COLO829 (cell line): ENCODE results near the gene ATP2C2.

Experiments
- DNase-seq: peaks from one replicate; pipeline ENCODE4 v3.0.0; 2012; ENCODE audit warnings: low spot score

ATP2C2 gene

GRCh38 chr16:84475643-84476240 lies 107.4 kb downstream of the ATP2C2 start:
- DNase-seq, result no peak

- DNase-seq, result no peak
Observed at GRCh38 chr16:84476401-84476800, 108.1 kb downstream of the ATP2C2 start.

- DNase-seq, result no peak
Observed at GRCh38 chr16:84477661-84478060, 109.3 kb downstream of the ATP2C2 start.

- DNase-seq, result peak; percentile 8
Observed at GRCh38 chr16:84478172-84478947, 110.0 kb downstream of the ATP2C2 start.

DNA sequence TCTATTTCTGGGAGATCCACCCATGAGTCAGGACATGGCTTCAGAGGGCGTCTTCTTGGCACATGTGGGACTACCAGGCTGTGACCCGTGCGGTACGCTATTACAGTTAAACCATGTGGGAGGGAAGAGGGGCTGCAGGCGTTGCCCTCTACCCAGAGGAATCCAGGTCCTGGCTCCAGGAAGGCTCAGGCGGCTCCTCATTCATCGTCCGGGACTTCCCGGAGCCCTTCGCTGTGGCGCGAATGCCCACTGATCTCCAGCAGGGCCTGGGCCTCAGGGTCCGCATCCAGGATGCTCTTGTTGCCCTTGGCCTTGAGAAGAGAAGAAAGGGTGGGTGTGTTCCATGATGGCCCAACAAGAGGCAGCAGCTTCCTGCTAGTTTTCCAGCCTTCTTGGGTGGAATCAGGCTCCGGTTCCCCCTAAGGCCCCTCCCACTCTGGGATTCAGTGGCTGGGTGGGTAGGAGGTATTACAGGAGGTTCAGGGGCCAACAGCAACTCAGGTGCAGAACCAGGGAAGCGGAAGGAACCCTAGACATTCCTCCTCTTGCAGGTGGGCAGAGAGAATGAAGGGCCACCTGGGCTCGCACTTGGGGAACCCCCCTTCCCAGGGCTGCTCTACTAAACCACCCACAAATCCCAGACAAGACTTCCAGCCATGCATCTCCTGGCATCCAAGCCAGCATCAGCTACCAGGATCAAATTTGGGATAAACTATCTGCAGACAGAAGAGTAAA lies 111.5 kb downstream of the ATP2C2 start:
- no peak for DNase-seq

GRCh38 chr16:84481051-84481735 lies 112.9 kb downstream of the ATP2C2 start:
- no peak for DNase-seq

DNA sequence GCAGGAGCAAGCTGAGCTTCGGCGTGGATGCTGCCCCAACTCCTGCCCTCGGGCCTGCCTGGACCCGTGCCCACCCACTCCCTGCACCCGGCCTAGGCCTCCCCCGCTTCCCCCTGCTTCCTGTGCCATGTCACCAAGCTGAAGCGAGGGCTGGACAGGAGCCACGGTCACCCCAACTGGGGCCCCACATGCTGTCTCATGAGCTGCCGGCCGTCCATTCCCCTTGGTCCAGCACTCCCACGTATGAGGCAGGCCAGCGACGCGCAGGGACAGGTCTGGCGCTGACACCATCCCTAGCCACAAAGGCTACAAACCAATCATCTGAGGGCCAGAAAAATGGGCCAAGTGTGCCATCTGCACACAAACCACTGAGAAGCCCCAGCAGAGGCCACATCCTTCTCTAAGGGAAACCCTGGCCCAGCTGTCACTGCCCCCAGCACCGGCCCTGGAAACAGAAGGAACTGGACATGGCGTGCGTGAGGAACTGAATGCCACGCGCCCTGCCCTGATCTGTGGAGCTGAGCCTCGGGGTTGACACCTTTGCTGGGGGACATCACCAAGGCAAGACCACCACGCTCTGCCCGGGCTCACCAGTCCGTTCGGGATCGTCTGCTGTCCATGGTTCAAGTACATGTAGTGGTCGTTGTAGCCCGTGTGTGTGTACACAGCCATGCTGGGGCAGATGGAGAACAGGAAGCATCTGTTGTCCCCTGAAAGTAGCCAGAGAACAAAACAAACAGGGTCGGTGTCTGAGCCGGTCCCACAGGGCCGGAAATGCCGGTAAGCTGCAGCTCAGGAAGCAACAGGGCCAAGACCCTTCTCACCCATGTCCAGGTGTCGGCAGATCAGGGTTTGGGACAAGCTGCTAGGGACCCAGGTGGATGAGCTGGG lies 113.9 kb downstream of the ATP2C2 start:
- DNase-seq, result no peak

DNA sequence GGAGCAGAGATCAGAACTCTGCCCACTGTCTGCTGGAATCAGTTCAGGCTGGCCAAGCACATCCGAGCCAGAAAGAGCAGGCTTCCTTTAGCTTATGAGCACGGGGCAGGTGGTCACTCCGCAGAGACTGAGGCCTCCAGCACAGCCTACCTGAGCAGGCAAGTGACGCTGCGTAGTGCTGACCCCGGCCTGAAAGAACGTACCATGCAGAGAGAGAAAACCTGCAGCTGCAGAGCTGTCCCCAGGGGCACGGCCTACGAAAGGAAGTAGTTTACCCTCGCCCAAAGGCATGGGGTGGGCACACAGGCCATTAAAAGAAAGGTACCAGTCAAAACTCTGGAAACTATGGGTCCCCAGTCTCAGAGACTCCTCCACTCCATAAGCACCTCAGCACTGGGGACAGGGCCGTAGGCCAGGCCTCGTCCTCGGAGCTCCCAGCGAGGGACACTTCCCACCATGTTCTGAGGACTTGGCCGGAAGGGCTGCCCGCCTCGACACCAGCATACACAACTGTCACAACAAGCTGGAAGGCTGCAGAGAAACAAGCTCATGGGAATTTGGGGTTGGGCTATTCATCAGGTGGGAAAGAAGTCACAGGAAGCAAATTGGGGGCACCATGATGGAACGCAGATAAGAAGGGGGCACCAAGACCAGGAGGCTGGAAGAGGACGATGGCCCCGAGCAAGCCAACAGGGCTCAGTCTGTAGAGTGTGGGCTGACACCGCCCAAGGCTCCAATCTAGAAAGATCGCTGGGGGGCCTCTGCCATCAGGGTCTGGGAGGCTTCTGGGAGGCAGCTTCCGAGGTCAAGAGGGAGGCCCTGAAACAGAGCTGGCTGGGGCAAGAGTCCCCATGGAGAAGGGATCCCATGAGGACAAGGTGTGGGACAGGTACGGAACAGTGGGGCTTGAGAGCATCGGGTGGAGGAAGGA lies 114.9 kb downstream of the ATP2C2 start:
- no peak for DNase-seq

DNA sequence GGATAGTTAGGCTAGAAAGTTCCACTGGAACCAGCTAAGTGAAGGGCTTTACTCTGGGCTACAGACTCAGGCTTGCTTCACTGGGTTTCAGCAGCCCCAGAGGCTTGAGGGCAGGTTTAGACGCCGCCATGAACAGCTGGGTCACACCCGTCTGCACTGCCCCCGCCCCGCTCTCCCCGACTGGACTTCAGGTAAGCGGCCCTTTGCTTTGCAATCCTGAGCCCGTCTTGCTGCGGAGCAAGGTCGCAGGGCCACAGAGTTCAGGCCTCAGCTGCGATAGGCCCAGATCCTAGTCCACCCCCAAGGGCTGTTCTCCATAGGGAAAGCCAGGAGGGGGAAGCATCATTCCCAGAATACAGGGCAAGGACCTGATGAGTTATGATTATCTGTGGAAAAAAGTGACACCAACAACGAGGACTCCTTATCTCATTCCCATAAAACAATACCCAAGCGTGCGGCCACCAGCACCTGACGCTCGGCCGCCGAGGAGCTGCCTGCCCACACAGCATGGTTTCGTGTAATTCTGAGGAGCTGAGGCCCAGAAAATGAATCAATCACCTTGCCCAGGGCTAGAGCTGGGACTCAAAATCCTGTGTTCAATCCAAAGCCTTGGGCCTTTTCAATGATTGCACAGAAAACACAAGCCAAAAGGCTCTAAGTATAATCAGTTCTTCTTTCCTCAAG lies 115.7 kb downstream of the ATP2C2 start:
- DNase-seq, result no peak

DNA sequence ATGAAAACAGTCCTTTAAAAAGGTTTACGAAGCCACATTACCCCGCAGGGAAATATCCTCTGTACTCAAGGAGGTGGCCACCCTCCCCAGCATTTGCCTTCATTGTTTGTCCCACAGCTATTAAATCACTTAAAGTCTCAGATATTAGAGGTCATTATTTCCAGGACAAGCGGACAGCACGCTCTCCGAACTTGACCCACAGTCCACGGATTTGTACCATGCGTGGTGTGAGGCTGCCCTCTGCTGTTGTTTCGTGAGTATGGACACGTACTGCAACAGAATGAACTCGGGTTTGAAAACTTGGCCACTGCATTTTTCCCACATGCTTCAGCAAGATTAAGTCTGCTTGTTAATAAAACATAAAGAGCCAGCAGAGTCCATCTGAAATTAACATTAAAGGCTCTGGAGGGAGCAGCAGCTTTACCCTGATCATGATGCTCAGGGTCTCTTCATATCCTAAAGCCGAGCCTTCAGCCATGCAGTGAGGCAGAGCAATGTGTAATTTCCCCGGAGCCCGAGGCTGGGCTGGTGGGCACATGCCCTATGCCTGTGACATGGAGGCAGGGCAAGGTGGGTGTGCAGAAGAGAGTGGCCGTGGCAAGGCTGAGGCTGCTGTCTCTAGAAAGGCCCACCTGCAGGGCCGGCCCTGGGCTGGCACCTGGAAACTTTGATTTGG lies 116.4 kb downstream of the ATP2C2 start:
- peak; percentile 35 for DNase-seq

DNA sequence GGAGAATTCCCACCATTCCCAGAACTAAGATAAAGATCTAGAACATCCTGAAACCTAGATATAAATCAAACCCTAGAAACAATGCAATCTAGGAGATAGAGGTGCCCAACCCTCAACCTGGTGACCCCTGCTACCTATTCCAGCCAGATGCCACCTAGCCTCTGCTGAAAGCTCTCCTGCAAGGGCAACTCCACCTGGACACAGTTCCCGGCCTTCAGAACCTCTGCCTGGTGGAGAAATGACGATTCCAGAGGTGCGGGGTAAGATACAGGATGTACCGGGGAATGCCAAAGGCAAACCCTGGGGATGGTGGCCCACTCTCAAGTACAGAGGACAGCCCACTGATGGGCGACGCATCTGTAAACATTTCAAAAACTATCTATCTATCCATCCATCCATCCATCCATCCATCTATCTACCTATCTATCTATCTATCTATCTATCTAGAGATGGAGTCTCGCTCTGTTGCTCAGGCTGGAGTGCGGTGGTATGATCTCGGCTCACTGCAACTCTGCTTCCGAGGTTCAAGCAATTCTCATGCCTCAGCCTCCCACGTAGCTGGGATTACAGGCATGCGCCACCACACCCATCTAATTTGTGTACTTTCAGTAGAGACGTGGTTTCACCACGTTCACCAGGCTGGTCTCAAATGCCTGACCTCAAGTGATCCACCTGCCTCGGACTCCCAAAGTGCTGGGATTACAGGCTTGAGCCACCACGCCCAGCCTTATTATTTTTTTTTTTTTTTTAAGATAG lies 117.1 kb downstream of the ATP2C2 start:
- no peak for DNase-seq

- no peak for DNase-seq
Observed at GRCh38 chr16:84486126-84486525, 117.8 kb downstream of the ATP2C2 start.

DNA sequence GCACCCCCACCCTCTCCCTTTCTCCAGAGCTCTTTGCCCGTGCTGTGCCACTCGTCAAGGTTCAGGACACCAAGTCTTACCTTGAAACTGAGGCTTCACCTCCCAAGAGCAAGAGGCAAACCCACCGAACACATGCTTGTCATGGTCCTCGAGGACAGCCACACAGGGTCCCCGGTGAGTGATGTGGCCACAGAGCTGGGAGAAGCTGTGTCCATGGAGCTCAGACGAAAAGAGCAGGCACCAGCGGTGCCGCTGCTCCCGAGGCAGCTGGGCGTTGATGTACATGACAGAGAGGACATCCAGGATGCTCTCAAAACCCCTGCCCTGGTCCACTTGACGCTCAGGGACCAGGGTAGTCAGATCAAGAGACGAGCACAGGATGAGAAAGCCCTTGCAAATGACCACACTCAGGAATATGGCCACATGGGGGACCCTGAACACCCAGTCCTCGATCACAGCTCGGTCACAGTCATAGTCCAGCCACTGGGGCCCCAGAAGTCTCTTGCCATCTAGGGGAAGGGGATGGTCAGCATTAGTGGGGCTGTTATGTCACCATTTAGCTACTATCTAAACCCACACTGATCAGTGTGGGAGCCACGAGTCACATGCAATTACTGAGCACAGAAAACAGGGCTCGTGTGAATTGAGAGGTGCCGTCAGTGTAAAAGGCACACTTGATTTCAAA lies 118.4 kb downstream of the ATP2C2 start:
- no peak for DNase-seq

DNA sequence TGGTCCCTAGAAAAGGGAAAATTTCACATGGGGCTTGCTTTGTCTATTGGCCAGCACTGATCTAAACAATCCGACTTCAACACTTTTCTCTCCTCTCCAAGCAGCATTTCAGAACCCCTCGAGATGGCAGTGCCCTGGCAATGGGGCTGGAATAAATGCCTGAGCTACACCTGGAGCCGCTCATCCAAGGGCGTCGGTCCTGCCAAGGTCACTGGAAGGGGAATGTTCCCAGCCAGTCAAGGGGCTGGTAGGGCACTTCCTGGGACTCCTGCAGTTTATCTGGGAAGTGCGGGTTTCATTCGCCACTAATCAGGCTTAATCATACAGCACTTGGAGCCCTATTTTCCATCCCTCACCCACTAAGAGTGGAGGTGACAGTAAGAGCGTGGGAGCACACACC lies 119.0 kb downstream of the ATP2C2 start:
- DNase-seq, result no peak

DNA sequence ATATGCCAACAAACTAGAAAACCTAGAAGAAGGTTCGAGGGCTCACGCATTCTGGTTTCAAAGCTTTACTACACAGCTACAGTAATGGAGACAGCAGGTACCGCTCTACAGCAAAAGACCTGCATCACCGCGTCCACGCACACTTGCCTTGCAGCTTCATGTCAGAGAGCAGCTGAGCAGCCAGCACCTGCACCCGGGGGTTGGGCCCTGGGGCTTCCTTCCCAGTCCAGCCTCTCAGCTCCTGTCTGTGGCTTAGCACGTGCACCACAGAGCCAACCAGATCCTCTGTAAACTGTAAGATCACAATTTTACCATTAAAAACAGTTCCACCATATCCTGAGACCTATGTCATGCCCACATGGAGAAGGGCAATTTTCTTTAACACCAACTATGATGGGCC lies 120.8 kb downstream of the ATP2C2 start:
- DNase-seq, result no peak

DNA sequence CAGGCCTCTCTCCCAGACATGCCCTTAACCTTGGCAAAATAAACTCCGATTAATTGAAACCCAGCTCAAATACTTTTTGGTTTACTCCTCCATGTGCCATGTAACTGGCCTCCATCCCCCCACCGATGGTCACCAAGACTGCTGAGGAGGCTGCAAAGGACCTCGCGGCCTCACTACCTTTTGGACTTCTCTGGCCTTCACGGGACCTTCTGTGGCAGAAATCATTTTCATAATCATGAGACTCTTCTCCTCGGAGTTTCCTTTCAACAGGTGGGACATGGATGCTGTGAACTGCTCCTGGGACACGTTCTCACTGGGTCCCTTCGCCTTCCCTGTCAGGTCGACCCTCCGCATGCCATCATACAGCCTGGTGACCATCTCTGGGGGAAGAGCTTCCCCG lies 127.2 kb downstream of the ATP2C2 start:
- DNase-seq, result no peak

DNA sequence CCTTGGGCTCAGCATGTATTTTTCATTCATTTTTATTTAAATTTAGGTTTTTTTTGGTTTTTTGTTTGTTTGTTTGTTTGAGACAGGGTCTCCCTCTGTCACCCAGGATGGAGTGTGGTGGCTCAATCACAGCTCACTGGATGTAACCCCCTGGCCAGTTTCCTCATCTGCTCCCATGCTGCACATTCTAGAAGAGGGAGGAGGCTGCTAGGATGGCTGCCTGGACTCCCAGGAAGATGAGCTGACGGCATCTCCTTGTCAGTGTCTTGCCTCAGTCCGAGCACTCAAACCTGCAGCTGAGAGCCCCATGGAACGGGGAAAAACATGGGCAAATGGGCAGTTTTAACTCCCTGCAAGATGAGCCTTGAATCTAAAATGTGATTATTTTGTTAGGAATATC lies 128.7 kb downstream of the ATP2C2 start:
- DNase-seq, result no peak
